ENCODE measurements around the gene WIPF3. TPM values are rescaled to one million over a fixed set of nuclear protein-coding genes. Genes with fewer than 3 reads are reported as not detected.

The WIPF3 gene
- total and polyA plus RNA-seq, 10 donors, result 0.17 to 1.5 (median 0.65) TPM

DNA sequence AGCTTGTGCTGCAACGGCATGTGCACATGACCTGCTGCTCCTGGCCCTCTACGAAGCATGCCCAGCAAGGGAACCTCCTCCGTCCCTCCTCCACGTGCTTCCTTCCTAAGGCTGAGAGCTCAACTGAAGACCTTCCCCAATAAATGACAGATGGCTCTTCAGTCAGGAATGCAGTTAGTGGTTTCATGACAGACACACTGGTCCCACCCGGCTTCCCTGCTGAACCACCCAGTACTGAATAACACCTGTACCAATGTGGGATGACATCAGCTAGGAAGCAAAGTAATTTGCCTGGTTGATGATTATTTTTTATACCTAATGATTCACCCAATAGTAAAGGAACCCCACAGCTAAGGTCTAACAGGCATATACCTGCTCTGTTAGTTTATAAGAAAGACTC is 114.2 kb downstream of the WIPF3 start:
- no peak overlapping the region for H3K27ac ChIP-seq
- H3K36me3 ChIP-seq, result peaks cover 0 to 49% (median 3%) of the 10 kb centered on the region in 6 donors
- WGBS, 5 donors, result 72 to 81% (median 77%) methylated on average over 5 of the region's 5 CpGs
- peaks cover 0 to 6% (median 0%) of the 10 kb centered on the region in 7 donors for H3K27me3 ChIP-seq (replicated peaks in 1 of 7)
- TF ChIP-seq POLR2A (IDR thresholded peaks at IDR 0.05) (no peak), POLR2AphosphoS5 (IDR thresholded peaks at IDR 0.05) (no peak)
- TF ChIP-seq, protein P1, sequence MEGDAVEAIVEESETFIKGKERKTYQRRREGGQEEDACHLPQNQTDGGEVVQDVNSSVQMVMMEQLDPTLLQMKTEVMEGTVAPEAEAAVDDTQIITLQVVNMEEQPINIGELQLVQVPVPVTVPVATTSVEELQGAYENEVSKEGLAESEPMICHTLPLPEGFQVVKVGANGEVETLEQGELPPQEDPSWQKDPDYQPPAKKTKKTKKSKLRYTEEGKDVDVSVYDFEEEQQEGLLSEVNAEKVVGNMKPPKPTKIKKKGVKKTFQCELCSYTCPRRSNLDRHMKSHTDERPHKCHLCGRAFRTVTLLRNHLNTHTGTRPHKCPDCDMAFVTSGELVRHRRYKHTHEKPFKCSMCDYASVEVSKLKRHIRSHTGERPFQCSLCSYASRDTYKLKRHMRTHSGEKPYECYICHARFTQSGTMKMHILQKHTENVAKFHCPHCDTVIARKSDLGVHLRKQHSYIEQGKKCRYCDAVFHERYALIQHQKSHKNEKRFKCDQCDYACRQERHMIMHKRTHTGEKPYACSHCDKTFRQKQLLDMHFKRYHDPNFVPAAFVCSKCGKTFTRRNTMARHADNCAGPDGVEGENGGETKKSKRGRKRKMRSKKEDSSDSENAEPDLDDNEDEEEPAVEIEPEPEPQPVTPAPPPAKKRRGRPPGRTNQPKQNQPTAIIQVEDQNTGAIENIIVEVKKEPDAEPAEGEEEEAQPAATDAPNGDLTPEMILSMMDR (IDR thresholded peaks at IDR 0.05 in 8 of 11, conservative IDR thresholded peaks at IDR 0.05 in 3 of 11), result no peak
- no peaks in the 10 kb centered on the region for H3K4me1 ChIP-seq
- no peak for DNase-seq
- no peak overlapping the region for H3K4me3 ChIP-seq
- intact Hi-C loops (cut with DNase I; ENCODE audit: low total_unique reads), result loop anchor here (10.0 kb wide), 1 partner anchor 166 kb away; no protein-coding TSS in a partner anchor
- no peaks in the 10 kb centered on the region for H3K9me3 ChIP-seq

DNA sequence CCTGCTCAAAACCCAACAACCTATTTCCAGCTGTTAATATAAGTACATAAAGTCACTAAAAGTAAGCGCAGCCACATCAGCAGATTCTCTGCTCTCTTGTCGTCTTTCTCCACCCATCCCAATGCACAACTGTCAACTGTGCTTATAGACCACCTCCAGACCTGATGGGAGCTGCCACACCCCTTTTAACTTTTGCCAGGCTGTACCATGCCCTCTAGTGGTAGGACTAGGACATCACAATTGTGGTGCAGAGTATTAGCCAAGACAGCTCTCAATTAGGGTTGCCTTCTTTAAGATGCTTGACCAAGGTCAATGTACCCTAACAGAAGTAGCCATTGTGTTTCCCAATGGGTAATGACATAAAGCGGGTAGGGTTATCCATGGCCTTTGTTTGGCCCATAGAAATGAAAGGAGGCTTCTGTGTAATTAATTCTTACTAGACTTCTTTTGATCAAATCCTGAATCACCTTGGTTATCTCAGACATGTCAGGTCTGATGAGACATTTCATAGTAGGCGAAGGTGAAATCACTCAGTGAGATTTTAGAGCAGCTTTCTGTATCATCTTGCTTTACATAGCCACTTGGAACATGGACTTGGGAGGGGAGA is 115.2 kb downstream of the WIPF3 start:
- H3K27ac ChIP-seq, result no peak overlapping the region
- H3K27me3 ChIP-seq (replicated peaks in 1 of 7), result peaks cover 0 to 2% (median 0%) of the 10 kb centered on the region in 7 donors
- DNase-seq, result no peak
- H3K4me1 ChIP-seq, result no peaks in the 10 kb centered on the region
- H3K36me3 ChIP-seq, result peaks cover 0 to 55% (median 3%) of the 10 kb centered on the region in 6 donors
- intact Hi-C loops (cut with DNase I; ENCODE audit: low total_unique reads), result loop anchor here (10.0 kb wide), 1 partner anchor 167 kb away; no protein-coding TSS in a partner anchor
- 50 to 65% (median 53%) methylated on average over 4 of the region's 4 CpGs for WGBS, 5 donors
- no peaks in the 10 kb centered on the region for H3K9me3 ChIP-seq
- no peak overlapping the region for H3K4me3 ChIP-seq
- TF ChIP-seq POLR2AphosphoS5 (IDR thresholded peaks at IDR 0.05), result no peak
- TF ChIP-seq, protein P1 (IDR thresholded peaks at IDR 0.05 in 8 of 11, conservative IDR thresholded peaks at IDR 0.05 in 3 of 11), result peak in 10 of 11 experiments; percentile 60 to 87 (median 83)

DNA sequence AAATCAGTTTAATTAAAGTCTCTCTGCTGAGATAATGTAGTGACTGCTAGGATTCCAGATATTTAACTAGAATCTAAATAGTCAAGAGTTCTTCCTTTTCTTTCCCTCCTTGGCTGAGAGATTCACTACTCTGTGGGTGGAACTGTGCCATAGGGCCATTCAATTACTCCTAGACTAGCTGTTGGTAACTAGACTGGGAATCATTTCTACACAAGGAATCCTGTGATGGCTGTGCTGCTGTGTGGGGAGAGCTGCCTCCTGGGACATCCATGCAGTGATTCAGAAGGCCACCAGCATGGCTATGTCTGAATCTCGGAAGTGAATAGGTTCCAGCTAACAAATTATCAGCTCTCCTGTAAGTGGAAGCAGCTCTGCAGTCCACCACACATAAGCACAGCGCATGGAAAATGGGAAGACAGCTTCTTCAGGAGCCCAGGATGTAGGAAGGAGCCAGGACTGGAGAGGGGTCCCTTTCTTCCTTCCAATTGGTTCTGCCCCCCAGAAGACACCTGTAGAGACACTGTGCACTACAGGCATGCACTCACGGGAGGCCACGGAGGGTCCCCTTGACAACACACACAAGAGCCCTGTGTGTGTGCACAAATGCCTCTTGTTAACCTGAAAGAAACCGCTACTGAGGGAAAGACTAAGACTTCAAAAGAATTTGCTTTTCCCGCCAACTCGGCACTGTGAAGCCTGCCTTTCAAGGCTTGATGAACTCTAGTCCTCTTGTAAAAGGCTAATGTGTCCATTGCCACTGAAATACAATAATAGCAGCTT is 116.8 kb downstream of the WIPF3 start:
- DNase-seq, result no peak
- peaks cover 0 to 57% (median 3%) of the 10 kb centered on the region in 6 donors for H3K36me3 ChIP-seq
- H3K9me3 ChIP-seq, result no peaks in the 10 kb centered on the region
- no peaks in the 10 kb centered on the region for H3K27me3 ChIP-seq (replicated peaks in 1 of 7)
- intact Hi-C loops (cut with DNase I; ENCODE audit: low total_unique reads), result loop anchor here (10.0 kb wide), 1 partner anchor 168 kb away; no protein-coding TSS in a partner anchor
- 68 to 94% (median 84%) methylated on average over 6 to 7 of the region's 7 CpGs for WGBS, 5 donors
- no peak overlapping the region for H3K27ac ChIP-seq
- no peak overlapping the region for H3K4me3 ChIP-seq
- TF ChIP-seq POLR2A (IDR thresholded peaks at IDR 0.05) (no peak), POLR2AphosphoS5 (IDR thresholded peaks at IDR 0.05) (no peak)
- TF ChIP-seq, protein P1 (IDR thresholded peaks at IDR 0.05 in 8 of 11, conservative IDR thresholded peaks at IDR 0.05 in 3 of 11), result no peak
- no peaks in the 10 kb centered on the region for H3K4me1 ChIP-seq

DNA sequence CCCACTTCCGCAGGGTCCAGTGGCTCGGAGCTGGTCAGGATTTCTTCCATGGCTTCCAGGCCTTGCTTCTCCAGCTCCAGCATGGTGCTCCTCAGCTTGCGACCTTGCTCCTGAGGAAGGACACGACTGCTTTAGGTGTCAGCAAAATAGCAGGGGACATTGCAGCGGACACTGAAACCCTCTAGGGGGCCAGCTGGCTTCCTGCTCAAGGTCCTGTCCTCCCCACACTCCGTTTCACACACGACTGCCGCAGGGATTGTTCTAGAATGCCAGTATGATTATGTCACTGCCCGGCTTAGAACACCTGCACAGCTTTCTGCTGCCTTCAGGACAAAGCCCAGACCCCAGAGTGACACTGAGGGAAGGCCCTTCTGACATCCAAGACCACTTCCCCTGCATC is 117.7 kb downstream of the WIPF3 start:
- no peak overlapping the region for H3K4me3 ChIP-seq
- H3K9me3 ChIP-seq, result no peaks in the 10 kb centered on the region
- TF ChIP-seq POLR2AphosphoS5 (IDR thresholded peaks at IDR 0.05) (no peak), POLR2A (IDR thresholded peaks at IDR 0.05) (no peak)
- TF ChIP-seq, protein P1 (IDR thresholded peaks at IDR 0.05 in 8 of 11, conservative IDR thresholded peaks at IDR 0.05 in 3 of 11), result no peak
- H3K27ac ChIP-seq, result no peak overlapping the region
- WGBS, 5 donors, result 75 to 86% (median 79%) methylated on average over 8 to 9 of the region's 9 CpGs
- no peak for DNase-seq
- H3K36me3 ChIP-seq, result peaks cover 0 to 58% (median 3%) of the 10 kb centered on the region in 6 donors
- H3K4me1 ChIP-seq, result no peaks in the 10 kb centered on the region
- no peaks in the 10 kb centered on the region for H3K27me3 ChIP-seq (replicated peaks in 1 of 7)
- intact Hi-C loops (cut with DNase I; ENCODE audit: low total_unique reads), result loop anchor here (10.0 kb wide), 1 partner anchor 169 kb away; no protein-coding TSS in a partner anchor

Measured in spleen (tissue), 11 donors.